GM12872 (cell line): ENCODE measurements around the gene TMEM205.

ENCODE experiments used
- TF ChIP-seq, protein P1 (sequence below): IDR thresholded peaks from 3 replicates; pipeline ENCODE4 v1.5.1; 2011; ENCODE audit warnings: low read depth, mild to moderate bottlenecking, low read length, moderate library complexity; ENCODE audit not compliant: insufficient read depth

Gene TMEM205

DNA sequence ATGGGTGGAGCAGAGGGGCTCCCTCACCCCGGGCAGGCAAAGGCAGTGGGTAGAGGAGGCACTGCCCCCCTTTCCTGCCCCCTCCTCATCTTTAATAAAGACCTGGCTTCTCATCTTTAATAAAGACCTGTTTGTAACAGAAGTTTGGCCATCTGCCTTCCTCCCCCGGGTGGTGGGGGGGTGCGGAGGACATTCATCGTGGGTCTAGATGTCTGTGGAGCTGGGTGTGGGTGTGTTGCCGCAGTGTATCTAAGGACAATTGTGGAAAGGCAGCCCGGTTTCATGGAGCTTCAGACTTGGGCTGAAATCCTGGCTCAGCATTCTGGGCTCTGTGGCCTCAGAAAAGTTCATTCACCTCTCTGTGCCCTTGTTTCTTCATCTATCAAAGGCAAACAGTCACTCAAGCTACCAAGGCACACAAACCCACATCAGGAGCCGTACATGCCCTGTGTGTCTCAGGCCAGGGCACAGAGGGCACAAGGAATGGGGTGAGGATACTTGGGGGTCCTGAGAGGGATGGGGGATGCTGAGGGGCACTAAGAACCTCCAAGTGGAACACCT is 19.6 kb upstream of the TMEM205 start:
- TF ChIP-seq, protein P1, sequence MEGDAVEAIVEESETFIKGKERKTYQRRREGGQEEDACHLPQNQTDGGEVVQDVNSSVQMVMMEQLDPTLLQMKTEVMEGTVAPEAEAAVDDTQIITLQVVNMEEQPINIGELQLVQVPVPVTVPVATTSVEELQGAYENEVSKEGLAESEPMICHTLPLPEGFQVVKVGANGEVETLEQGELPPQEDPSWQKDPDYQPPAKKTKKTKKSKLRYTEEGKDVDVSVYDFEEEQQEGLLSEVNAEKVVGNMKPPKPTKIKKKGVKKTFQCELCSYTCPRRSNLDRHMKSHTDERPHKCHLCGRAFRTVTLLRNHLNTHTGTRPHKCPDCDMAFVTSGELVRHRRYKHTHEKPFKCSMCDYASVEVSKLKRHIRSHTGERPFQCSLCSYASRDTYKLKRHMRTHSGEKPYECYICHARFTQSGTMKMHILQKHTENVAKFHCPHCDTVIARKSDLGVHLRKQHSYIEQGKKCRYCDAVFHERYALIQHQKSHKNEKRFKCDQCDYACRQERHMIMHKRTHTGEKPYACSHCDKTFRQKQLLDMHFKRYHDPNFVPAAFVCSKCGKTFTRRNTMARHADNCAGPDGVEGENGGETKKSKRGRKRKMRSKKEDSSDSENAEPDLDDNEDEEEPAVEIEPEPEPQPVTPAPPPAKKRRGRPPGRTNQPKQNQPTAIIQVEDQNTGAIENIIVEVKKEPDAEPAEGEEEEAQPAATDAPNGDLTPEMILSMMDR = no peak

DNA sequence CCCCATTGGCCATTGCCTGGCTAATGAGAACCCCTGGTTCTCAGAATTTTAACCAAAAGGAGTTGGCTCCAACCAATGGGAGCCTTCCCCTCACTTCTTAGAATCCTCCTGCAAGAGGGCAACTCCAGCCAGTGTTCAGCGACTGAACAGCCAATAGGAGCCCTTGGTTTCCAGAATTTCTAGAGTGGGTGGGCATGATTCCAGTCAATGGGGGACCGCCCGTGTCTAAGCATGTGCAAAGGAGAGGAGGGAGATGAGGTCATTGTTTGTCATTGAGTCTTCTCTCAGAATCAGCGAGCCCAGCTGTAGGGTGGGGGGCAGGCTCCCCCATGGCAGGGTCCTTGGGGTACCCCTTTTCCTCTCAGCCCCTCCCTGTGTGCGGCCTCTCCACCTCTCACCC is 18.9 kb upstream of the TMEM205 start:
- TF ChIP-seq, protein P1 = no peak

DNA sequence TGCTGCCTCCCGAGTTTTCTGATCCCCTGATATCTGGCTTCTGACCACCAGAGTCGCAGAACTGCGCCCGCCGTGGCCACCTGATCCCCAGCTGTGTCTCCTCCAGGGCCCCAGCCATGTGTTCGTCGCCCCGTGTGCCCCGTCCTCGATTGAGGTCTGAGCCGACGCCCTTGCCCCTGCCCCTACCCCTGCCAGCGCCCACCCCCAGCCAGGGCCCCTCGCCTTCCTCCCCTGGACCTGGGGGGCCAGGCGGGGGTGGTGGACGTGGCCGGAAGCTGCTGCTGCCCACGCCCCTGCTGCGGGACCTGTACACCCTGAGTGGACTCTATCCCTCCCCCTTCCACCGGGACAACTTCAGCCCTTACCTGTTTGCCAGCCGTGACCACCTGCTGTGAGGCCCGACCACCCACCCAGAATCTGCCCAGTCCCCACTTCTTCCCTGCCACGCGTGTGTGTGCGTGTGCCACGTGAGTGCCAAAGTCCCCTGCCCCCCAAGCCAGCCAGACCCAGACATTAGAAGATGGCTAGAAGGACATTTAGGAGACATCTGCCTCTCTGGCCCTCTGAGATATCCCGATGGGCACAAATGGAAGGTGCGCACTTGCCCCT is 18.3 kb upstream of the TMEM205 start:
- TF ChIP-seq, protein P1 = no peak

DNA sequence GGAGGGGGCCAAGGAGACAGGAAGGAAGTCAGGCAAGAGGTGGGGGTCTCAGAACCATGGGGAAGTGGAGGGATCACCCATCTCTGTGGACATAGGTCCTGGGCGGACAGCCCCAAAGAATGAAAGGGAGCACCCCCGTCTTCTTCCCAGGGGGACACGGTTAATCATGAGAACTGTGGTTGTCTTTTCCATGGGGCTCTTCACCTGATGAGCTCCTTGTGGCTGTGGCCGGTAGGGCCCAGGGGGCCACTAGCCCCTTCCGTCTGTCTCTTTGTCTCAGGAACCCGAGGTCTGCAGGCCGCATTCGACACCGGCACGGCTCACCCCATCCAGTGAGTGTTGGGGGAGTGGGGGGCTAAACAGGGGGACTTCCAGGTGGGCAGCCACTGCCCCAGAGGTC is 17.8 kb upstream of the TMEM205 start:
- TF ChIP-seq, protein P1 = no peak

DNA sequence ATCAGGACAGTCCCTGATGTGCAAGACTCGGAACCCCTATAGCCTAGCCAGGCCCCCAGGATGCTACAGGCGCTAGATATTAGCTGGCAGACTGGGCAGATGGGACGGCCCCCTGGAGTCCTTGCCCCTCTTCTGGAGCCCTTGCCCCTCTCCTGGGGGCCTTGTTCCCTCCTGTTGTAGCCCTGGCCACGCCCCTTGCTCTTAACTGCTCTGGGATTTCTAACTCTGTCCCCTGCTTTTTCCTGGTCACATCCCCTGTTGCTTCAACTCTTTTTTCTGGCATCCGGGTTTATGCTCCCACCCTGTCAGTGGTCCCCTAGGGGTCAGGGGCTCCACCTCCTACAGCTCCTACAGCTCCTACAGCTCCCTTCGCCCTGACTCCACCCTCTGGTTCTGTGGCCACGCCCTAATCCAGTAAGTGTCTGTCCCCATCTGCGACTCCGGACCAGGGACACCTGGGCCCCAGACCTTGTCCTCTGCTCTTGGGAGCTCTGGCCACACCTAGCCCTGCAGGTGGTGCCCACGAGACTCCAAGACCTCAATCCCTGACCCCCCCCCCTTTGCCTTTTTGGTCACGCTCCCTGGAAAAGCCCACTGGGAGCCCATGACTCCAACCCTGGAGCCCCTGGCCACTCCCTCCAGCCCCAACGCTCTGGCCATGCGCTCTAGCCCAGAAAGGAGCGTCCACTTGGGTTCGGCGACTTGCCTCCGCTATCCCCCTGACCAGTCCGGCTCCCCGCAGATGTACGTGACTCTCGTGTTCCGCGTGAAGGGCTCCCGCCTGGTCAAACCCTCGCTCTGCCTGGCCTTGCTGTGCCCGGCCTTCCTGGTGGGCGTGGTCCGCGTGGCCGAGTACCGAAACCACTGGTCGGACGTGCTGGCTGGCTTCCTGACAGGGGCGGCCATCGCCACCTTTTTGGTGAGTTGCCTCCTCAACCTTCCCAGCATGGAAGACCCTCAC is 16.0 kb upstream of the TMEM205 start:
- TF ChIP-seq, protein P1 = no peak

DNA sequence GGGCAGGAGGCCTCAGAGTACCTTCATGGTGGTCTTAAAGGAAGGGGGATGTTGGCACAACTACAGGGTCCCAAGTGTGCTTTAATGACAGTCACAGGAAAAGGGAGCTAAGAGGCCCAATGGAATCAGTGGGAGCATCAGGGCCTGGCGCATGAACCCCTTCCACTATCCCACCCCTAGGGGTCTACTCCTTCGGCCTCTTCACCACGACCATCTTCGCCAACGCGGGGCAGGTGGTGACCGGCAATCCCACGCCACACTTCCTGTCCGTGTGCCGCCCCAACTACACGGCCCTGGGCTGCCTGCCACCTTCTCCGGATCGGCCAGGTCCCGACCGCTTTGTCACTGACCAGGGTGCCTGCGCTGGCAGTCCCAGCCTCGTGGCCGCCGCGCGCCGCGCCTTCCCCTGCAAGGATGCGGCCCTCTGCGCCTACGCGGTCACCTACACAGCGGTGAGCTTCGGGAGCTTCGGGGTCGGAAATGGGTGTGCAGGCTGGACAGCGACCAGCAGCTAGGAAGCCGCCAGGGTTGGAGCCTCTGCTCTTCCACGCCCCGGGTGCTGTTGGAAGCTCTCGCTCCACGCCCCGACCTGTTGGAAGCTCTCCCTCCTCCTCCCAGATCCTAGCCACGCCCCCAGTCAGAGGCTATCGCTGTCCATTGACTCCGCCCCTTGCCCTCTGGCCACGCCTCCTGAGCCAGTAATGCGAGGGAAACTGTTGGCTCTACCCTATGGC is 15.1 kb upstream of the TMEM205 start:
- TF ChIP-seq, protein P1 = no peak

DNA sequence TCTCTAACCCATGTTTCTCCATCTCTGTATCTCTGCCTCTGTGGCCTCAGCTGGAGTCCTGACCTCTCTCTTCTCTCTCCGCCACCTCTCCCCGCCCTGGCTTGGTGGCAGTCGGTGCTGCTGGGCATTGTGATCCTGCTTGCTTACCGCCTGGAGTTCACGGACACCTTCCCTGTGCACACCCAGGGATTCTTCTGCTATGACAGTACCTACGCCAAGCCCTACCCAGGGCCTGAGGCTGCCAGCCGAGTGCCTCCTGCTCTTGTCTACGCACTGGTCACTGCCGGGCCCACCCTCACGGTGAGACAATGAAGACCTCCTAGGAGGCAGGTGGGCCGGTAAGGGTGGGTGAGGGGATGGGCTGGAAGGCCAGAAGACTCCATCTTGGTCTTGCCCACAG is 13.4 kb upstream of the TMEM205 start:
- TF ChIP-seq, protein P1 = no peak
